NCI-H446 treated with DMSO at 0.1 percent for 48 hours (cell line): ENCODE measurements around the gene SPDYE6.
"Not testable (repeated sequence)": the region's sequence is repeated elsewhere in the genome, so short reads cannot be mapped to it uniquely, and the experiment has no call there.

ENCODE experiments used
- DNase-seq: peaks from one replicate; lab custom pipeline; 2025; lab: John Stamatoyannopoulos, UW

SPDYE6 gene

GRCh38 chr7:102363549-102364393, 7.5 kb upstream of the SPDYE6 start:
- DNase-seq: peak; percentile 96

- DNase-seq: not testable (repeated sequence)
Measured at GRCh38 chr7:102346983-102347382, 9.3 kb downstream of the SPDYE6 start.

- not testable (repeated sequence) for DNase-seq
Measured at GRCh38 chr7:102340599-102341368, 15.5 kb downstream of the SPDYE6 start.

DNA sequence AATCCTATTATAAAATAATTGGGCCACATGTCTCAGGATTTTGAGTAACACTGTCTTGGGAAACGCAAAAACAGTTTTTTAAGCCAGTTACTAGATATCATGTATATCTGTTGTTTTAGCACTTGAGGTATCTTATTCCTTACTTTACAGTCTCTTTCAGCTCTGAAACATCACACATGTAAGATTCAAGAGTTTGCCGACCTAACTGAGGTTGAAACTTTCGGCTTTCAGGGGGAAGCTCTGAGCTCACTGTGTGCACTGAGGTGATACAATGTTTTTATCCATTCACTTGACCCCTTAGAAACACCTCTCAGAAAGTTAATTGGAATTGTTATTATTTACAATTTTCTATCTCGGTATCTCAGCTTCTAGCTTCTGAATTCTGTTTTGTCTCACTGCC, 18.8 kb downstream of the SPDYE6 start:
- not testable (repeated sequence) for DNase-seq

- DNase-seq: not testable (repeated sequence)
Measured at GRCh38 chr7:102337002-102337401, 19.2 kb downstream of the SPDYE6 start.

- DNase-seq: not testable (repeated sequence)
Measured at GRCh38 chr7:102335574-102335973, 20.7 kb downstream of the SPDYE6 start.

GRCh38 chr7:102330666-102331460, 25.4 kb downstream of the SPDYE6 start:
- not testable (repeated sequence) for DNase-seq

- DNase-seq: not testable (repeated sequence)
Measured at GRCh38 chr7:102329366-102329765, 26.9 kb downstream of the SPDYE6 start.

- DNase-seq: not testable (repeated sequence)
Measured at GRCh38 chr7:102328863-102329262, 27.4 kb downstream of the SPDYE6 start.

- DNase-seq: not testable (repeated sequence)
Measured at GRCh38 chr7:102327183-102327582, 29.1 kb downstream of the SPDYE6 start.

DNA sequence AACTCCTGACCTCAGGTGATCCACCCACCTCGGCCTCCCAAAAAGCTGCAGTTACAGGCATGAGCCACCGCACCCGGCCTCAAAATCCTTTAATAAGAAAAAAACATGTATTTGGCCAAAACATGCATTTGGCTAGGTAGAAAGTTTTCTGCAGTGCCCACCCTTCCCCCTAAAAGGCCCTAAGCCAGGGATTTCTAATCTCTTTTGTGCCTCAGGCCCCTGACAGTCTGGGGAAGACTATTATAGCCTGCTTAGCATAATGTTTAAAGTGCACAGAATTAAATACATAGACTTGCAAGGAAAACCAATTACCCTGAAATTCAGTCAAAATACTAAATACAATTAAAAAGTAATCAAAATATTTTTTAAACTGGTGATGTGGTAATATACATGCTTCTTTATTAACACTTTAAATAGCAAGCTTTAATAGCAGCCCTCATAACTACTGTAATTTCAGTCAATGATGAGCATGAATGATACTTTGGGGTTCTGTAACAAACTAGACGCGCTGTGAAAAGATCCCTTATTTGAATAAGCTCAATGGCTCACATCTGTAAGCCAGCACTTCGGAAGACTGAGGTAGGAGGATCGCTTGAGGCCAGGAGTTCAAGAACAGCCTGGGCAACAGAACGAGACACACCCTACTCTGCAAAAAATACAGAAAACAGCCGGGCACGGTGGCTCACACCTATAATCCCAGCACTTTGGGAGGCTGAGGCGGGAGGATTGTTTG, 29.9 kb downstream of the SPDYE6 start:
- DNase-seq: no peak

DNA sequence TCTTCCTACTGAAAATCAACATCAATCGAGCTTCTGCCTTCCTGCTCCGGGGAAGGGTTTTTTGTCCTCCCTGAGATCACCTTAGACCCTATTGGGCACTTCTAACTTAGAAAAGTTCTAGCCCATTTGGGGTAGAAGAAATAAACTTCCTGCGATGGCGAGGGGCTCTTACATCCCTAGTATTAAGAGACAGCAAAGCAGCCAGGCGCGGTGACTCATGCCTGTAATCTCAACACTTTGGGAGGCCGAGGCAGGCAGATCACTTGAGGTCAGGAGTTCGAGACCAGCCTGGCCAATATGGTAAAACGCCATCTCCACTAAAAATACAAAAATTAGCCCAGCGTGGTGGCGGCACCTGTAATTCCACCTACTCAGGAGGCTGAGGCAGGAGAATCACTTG, 31.1 kb downstream of the SPDYE6 start:
- not testable (repeated sequence) for DNase-seq

DNA sequence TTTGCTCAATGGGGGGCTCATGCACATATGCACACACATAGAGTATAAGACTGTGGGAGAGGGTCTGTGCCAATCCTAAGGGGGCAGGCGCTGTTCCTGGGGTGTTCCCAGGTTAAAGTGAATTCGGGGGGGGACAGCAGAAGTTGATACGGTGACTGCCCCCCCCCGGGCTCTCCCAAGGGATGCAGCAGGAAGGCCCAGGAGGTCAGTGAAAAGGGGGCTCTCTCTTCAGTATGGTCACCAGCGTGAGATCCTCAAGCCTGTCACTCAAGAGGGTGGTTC, 32.4 kb downstream of the SPDYE6 start:
- DNase-seq: no peak

- no peak for DNase-seq
Measured at GRCh38 chr7:102322202-102322715, 34.0 kb downstream of the SPDYE6 start.

- DNase-seq: no peak
Measured at GRCh38 chr7:102321351-102322201, 34.7 kb downstream of the SPDYE6 start.

GRCh38 chr7:102320601-102321350, 35.5 kb downstream of the SPDYE6 start:
- no peak for DNase-seq

DNA sequence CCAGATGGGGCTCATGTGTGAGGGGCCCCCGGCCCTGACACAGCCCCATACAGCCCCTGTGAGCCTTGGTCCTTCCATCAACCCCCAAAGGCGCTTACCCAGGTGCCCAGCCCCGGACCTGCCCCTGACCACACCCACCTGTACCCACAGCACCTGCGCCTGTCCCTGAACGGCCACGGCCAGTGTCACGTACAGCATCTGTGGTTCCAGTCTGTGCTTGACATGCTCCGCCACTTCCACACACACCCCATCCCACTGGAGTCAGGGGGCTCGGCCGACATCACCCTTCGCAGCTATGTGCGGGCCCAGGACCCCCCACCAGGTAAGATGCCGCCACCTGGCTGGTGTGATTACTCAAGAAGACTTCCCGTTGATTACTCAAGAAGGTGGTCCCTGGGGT, 36.1 kb downstream of the SPDYE6 start:
- no peak for DNase-seq

- no peak for DNase-seq
Measured at GRCh38 chr7:102319671-102320070, 36.6 kb downstream of the SPDYE6 start.

DNA sequence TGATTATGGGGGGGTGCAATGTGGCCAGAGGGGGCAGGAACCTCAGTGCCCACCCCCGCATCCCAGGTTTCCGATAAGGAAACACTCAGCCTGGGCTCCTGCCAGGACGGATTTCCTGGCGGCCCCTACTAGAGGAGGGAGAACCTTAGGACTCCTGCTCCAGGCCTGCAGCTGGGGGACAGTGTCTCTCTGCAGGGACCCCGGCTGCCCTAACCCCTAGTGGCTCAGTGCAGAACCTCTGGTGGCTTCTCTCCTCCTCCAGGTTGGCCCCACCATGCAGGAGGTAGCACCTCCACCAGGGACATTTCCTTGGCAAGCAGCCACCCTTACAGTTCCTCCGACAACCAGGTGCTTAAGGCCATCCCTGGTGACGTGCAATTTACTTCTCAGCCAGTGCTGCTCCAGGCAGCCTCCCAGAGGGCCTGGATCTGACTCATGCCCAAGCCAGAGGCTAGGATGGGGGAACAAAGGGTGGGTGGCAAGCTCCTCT, 37.7 kb downstream of the SPDYE6 start:
- no peak for DNase-seq
